K562 (cell line): ENCODE measurements around the gene ZSCAN1. TPM values are rescaled to one million over a fixed set of nuclear protein-coding genes. Genes with fewer than 3 reads are reported as not detected.

Experiments used
- ATAC-seq: fragments of 200-7000 bp; cut with Tn5 transposase; 3 replicates; pipeline ENCODE4 v1.9.1; 2020; ENCODE audit warnings: moderate library complexity
- BruUV-seq: library from RNA; stranded (reverse); fragments of 400-500 nt; replicated peaks from 2 replicates; lab custom pipeline; 2021; lab: Mats Ljungman, UMichigan
- CTCF ChIA-PET: fragments of 300-600 bp; formaldehyde crosslinking; extraction: SDS; loops from one replicate; lab custom pipeline; 2021; ENCODE audit warnings: low intra/inter-chr PET ratio; lab: Yijun Ruan, JAX
- POLR2A ChIA-PET: fragments of 300-600, 350-650 bp; sonication (Branson Sonifier 250); formaldehyde crosslinking; extraction: SDS; loops from one replicate; lab custom pipeline; 2021; ENCODE audit warnings: antibody characterized with exemption, inconsistent platforms; lab: Yijun Ruan, JAX
- DNase-seq, 4 experiments: peaks; one replicate each; pipeline versions ENCODE4 v3.0.0 to v3.0.0-alpha.2; 2011 to 2018; ENCODE audit warnings: low spot score in 3 of 4, mixed read lengths in 3 of 4; ENCODE audit errors: extremely low read depth in 1 of 4
- FAIRE-seq: peaks from 2 replicates; lab custom pipeline; 2011; peaks lifted over from hg19 to GRCh38; lab: Jason Lieb, UNC
- H2AFZ ChIP-seq: 2 replicates; pipeline ENCODE4 v1.6.0; 2011; ENCODE audit warnings: low read depth, low read length, control low read depth, inconsistent platforms
- H3K27ac ChIP-seq: fragments of 200-600 bp; 3 replicates; pipeline ENCODE4 v1.8.0; 2011; ENCODE audit warnings: low read depth, mild to moderate bottlenecking, control low read depth, inconsistent platforms, low read length, moderate library complexity, mixed read lengths; ENCODE audit errors: extremely low read depth
- H3K27me3 ChIP-seq, 2 experiments: fragments of 300-600 bp in 1 of 2; 2 replicates in 1 of 2; 3 replicates in 1 of 2; pipeline versions ENCODE4 v1.6.0 to v1.8.0; 2011; ENCODE audit warnings: inconsistent platforms in 2 of 2, low read length in 2 of 2, mild to moderate bottlenecking in 1 of 2, mixed read lengths in 1 of 2, moderate library complexity in 1 of 2; ENCODE audit not compliant: control insufficient read depth in 2 of 2, insufficient read depth in 2 of 2
- H3K36me3 ChIP-seq: fragments of 300-600 bp; 3 replicates; pipeline ENCODE4 v1.8.0; 2011; ENCODE audit warnings: mild to moderate bottlenecking, low read length, inconsistent platforms; ENCODE audit not compliant: control insufficient read depth, insufficient read depth
- H3K4me1 ChIP-seq, 2 experiments: fragments of 200-600 bp in 1 of 2; replicated peaks in 1 of 2; 2 replicates in 1 of 2; 3 replicates in 1 of 2; pipeline versions ENCODE4 v1.5.1 to v1.8.0; 2011; ENCODE audit warnings: inconsistent platforms in 2 of 2, low read length in 2 of 2, mild to moderate bottlenecking in 1 of 2, mixed read lengths in 1 of 2, moderate library complexity in 1 of 2; ENCODE audit not compliant: control insufficient read depth in 2 of 2, insufficient read depth in 2 of 2
- H3K4me2 ChIP-seq: 2 replicates; pipeline ENCODE4 v1.6.1; 2011; ENCODE audit warnings: low read length, control low read depth, inconsistent platforms, mixed read lengths; ENCODE audit not compliant: insufficient read depth
- H3K4me3 ChIP-seq: fragments of 200-600 bp; sonication (generic), shearing (Covaris generic); 2 replicates; pipeline ENCODE4 v1.5.1; 2016; ENCODE audit warnings: control low read depth, inconsistent platforms
- H3K79me2 ChIP-seq: fragments of 200-600 bp; 3 replicates; pipeline ENCODE4 v1.8.0; 2011; ENCODE audit warnings: low read length, inconsistent platforms; ENCODE audit not compliant: control insufficient read depth, insufficient read depth
- H3K9ac ChIP-seq, 2 experiments: 2 replicates each; pipeline versions ENCODE4 v1.6.0 to v1.6.1; 2011; ENCODE audit warnings: low read depth in 2 of 2, low read length in 2 of 2, control low read depth in 1 of 2, inconsistent platforms in 1 of 2, mild to moderate bottlenecking in 1 of 2, mixed read lengths in 1 of 2; ENCODE audit not compliant: insufficient read depth in 1 of 2
- H3K9me1 ChIP-seq: one replicate; pipeline ENCODE4 v1.6.0; 2011; ENCODE audit warnings: inconsistent platforms, mild to moderate bottlenecking, low read length, moderate library complexity; ENCODE audit not compliant: control insufficient read depth, insufficient read depth
- H3K9me3 ChIP-seq: replicated peaks from 2 replicates; pipeline ENCODE4 v1.5.1; 2011; ENCODE audit warnings: low read depth, low read length, inconsistent platforms; ENCODE audit not compliant: control insufficient read depth, insufficient read depth
- H4K20me1 ChIP-seq: replicated peaks from 2 replicates; pipeline ENCODE4 v1.6.1; 2011; ENCODE audit warnings: low read length, inconsistent platforms, mixed read lengths; ENCODE audit not compliant: control insufficient read depth, insufficient read depth
- ASH1L ChIP-seq: fragments of 450-650 bp; IDR thresholded peaks from 2 replicates; pipeline ENCODE4 v1.6.1; 2018; ENCODE audit warnings: borderline replicate concordance, mild to moderate bottlenecking, low read depth; ENCODE audit not compliant: partially characterized antibody
- ATF3 ChIP-seq, 2 experiments: fragments of 450-650 bp in 1 of 2; sonication (generic) in 1 of 2; formaldehyde crosslinking in 1 of 2; IDR thresholded peaks in 1 of 2; conservative IDR thresholded peaks in 1 of 2; 2 replicates each; pipeline versions ENCODE4 v1.6.1 to v1.8.1; 2016 to 2023; ENCODE audit warnings: mild to moderate bottlenecking in 2 of 2, moderate library complexity in 2 of 2, inconsistent platforms in 1 of 2, missing genetic modification reagents in 1 of 2
- CEBPG ChIP-seq, 3 experiments: fragments of 200-800 bp in 1 of 3; sonication (Bioruptor generic) in 1 of 3; sonication (generic) in 1 of 3; formaldehyde crosslinking in 1 of 3; IDR thresholded peaks in 2 of 3; conservative IDR thresholded peaks in 1 of 3; 2 replicates each; pipeline versions ENCODE4 v1.6.1 to v1.8.0; 2016 to 2022; ENCODE audit warnings: missing compliant biosample characterization in 2 of 3, missing genetic modification characterization in 2 of 3, mild to moderate bottlenecking in 1 of 3, missing genetic modification reagents in 1 of 3
- CHCHD3 ChIP-seq: fragments of 250-450 bp; sonication (Bioruptor Pico); IDR thresholded peaks from 2 replicates; pipeline ENCODE4 v2.1.2; 2022; ENCODE audit warnings: mild to moderate bottlenecking
- GATAD2A ChIP-seq: fragments of 450-650 bp; IDR thresholded peaks from 2 replicates; pipeline ENCODE4 v1.6.1; 2017
- HDAC8 ChIP-seq: fragments of 450-650 bp; IDR thresholded peaks from 2 replicates; pipeline ENCODE4 v1.6.1; 2016; ENCODE audit warnings: mild to moderate bottlenecking, missing genetic modification characterization, moderate library complexity, missing compliant biosample characterization
- NFXL1 ChIP-seq: fragments of 450-650 bp; formaldehyde crosslinking; IDR thresholded peaks from 2 replicates; pipeline ENCODE4 v1.4.0; 2021; ENCODE audit warnings: mild to moderate bottlenecking
- THRB ChIP-seq: fragments of 450-650 bp; formaldehyde crosslinking; conservative IDR thresholded peaks from 2 replicates; pipeline ENCODE4 v1.4.0; 2022; ENCODE audit warnings: mild to moderate bottlenecking, missing genetic modification characterization
- ZFP1 ChIP-seq: fragments of 450-650 bp; formaldehyde crosslinking; IDR thresholded peaks from 2 replicates; pipeline ENCODE4 v1.4.0; 2020; ENCODE audit warnings: mild to moderate bottlenecking, mixed read lengths
- ZNF263 ChIP-seq: sonication (generic); formaldehyde crosslinking; IDR thresholded peaks from 2 replicates; pipeline ENCODE4 v1.8.0; 2022; ENCODE audit warnings: mild to moderate bottlenecking, missing genetic modification reagents, borderline replicate concordance
- WGBS: fragments of 100-300 bp; shearing (Covaris generic); methylation state at CpG from one replicate; pipeline ENCODE4 v1.1.6; 2016; ENCODE audit warnings: low coverage, mixed read lengths; ENCODE audit not compliant: insufficient coverage; ENCODE audit errors: missing lambda C conversion rate; 5-methylcytosine and 5-hydroxymethylcytosine counted together
- in situ Hi-C: fragments of 300-500 bp; cut with MboI; formaldehyde crosslinking; loops from 4 replicates; pipeline ENCODE4 v1.15.0; 2018; ENCODE audit warnings: inconsistent platforms, mixed read lengths
- intact Hi-C: fragments of 100-400 bp; cut with micrococcal nuclease; formaldehyde crosslinking; loops from 2 replicates; pipeline ENCODE4 v1.14.2; 2022
- polyA plus RNA-seq, 8 experiments: library from polyadenylated mRNA; depleted of rRNA in 4 of 8; stranded (reverse) in 5 of 8; unstranded in 3 of 8; fragments of >200 nt; fragmentation: Nextera tagmentation in 2 of 8; fragmentation: Illumina TruSeq in 1 of 8; extraction: Ambion mirVana in 2 of 8; extraction: Trizol in 1 of 8; gene quantifications; 2 replicates each; pipeline versions ENCODE4 v1.2.1 to v1.2.3, GENCODE V29; 2011 to 2014; ENCODE audit warnings: inconsistent platforms in 1 of 8, missing spikeins in 1 of 8
- total RNA-seq, 7 experiments: library from RNA; depleted of rRNA in 6 of 7; stranded (reverse); fragments of >200 nt in 6 of 7; fragmentation: Illumina TruSeq in 2 of 7; extraction: Trizol in 2 of 7; gene quantifications; 2 replicates each; pipeline versions ENCODE4 v1.2.1 to v1.2.3, GENCODE V29; 2011 to 2021; ENCODE audit warnings: low replicate concordance in 1 of 7
- TF ChIP-seq, protein P1 (sequence below): sonication (generic); formaldehyde crosslinking; IDR thresholded peaks from 2 replicates; pipeline ENCODE4 v1.9.0; 2022; ENCODE audit warnings: mild to moderate bottlenecking, missing genetic modification reagents
- TF ChIP-seq, protein P2 (sequence below), 3 experiments: IDR thresholded peaks in 2 of 3; conservative IDR thresholded peaks in 1 of 3; 2 replicates each; pipeline ENCODE4 v1.5.1; 2011 to 2012; ENCODE audit warnings: low read length in 3 of 3, mild to moderate bottlenecking in 3 of 3, control low read depth in 2 of 3, improper control_type of control experiment in 1 of 3, inconsistent platforms in 1 of 3, low read depth in 1 of 3, mixed read lengths in 1 of 3, moderate library complexity in 1 of 3; ENCODE audit not compliant: insufficient read depth in 2 of 3

ZSCAN1 gene
- total and polyA plus RNA-seq, 9 of the 15 experiments (the other 6 are each of a cell fraction or from before 2014, with no cell fraction given), result not detected

- no peaks in the 10 kb centered on the region for H3K9me1 ChIP-seq
- DNase-seq (peak; percentile 37 to 62 (median 58)), ATAC-seq (peak; percentile 73), FAIRE-seq (no peak)
- intact Hi-C loops, result no loop called here
- no peak overlapping the region for H3K27ac ChIP-seq
- no peaks in the 10 kb centered on the region for H4K20me1 ChIP-seq
- WGBS, result 7% methylated on average over 30 of the region's 30 CpGs
- no peak overlapping the region for H2AFZ ChIP-seq
- no peaks in the 10 kb centered on the region for H3K27me3 ChIP-seq
- H3K4me1 ChIP-seq, result no peaks in the 10 kb centered on the region
- CTCF ChIA-PET, result no interaction called here
- in situ Hi-C loops, result loop anchor here (10.0 kb wide), 1 partner anchor 133 kb away; the partner anchor contains the start of gene ZNF329
- no peaks in the 10 kb centered on the region; the same call in 1 of the 2 replicates for H3K9me3 ChIP-seq
- H3K4me3 ChIP-seq, result no peak overlapping the region
- H3K9ac ChIP-seq, result no peak overlapping the region
- no TSS peak for BruUV-seq
- H3K36me3 ChIP-seq, result no peaks in the 10 kb centered on the region
- POLR2A ChIA-PET, result no interaction called here
- H3K79me2 ChIP-seq, result no peaks in the 10 kb centered on the region
- H3K4me2 ChIP-seq, result no peak overlapping the region
- no peak for TF ChIP-seq NFXL1 (CRISPR knock-in tag)
- no peak for TF ChIP-seq HDAC8 (tag)
- TF ChIP-seq CEBPG (CRISPR knock-in tag; IDR thresholded peaks at IDR 0.05), result no peak
- TF ChIP-seq CEBPG (tag; conservative IDR thresholded peaks at IDR 0.05 in 1 of 2, IDR thresholded peaks at IDR 0.05 in 1 of 2), result 0 out of 4 replicates have a peak, but pooled peaks of 1 of the 2 experiments have one; percentile 25
- no peak for TF ChIP-seq ASH1L
- TF ChIP-seq ZFP1 (CRISPR knock-in tag), result no peak
- no peak for TF ChIP-seq CHCHD3 (CRISPR knock-in tag)
- TF ChIP-seq GATAD2A, result no peak
- TF ChIP-seq ZNF263 (CRISPR knock-in tag), result no peak
- 0 out of 2 replicates have a peak, but pooled peaks have one; percentile 35 for TF ChIP-seq ATF3 (IDR thresholded peaks at IDR 0.05)
- no peak for TF ChIP-seq ATF3 (CRISPR knock-in tag; conservative IDR thresholded peaks at IDR 0.05)
- TF ChIP-seq, protein P1, sequence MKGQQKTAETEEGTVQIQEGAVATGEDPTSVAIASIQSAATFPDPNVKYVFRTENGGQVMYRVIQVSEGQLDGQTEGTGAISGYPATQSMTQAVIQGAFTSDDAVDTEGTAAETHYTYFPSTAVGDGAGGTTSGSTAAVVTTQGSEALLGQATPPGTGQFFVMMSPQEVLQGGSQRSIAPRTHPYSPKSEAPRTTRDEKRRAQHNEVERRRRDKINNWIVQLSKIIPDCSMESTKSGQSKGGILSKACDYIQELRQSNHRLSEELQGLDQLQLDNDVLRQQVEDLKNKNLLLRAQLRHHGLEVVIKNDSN (CRISPR knock-in tag), result no peak
- TF ChIP-seq, protein P2, sequence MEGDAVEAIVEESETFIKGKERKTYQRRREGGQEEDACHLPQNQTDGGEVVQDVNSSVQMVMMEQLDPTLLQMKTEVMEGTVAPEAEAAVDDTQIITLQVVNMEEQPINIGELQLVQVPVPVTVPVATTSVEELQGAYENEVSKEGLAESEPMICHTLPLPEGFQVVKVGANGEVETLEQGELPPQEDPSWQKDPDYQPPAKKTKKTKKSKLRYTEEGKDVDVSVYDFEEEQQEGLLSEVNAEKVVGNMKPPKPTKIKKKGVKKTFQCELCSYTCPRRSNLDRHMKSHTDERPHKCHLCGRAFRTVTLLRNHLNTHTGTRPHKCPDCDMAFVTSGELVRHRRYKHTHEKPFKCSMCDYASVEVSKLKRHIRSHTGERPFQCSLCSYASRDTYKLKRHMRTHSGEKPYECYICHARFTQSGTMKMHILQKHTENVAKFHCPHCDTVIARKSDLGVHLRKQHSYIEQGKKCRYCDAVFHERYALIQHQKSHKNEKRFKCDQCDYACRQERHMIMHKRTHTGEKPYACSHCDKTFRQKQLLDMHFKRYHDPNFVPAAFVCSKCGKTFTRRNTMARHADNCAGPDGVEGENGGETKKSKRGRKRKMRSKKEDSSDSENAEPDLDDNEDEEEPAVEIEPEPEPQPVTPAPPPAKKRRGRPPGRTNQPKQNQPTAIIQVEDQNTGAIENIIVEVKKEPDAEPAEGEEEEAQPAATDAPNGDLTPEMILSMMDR (IDR thresholded peaks at IDR 0.05 in 2 of 3, conservative IDR thresholded peaks at IDR 0.05 in 1 of 3; ENCODE audit: insufficient read depth in 2 of 3, low read depth in 1 of 3, low read length in 3 of 3), result peak; percentile 38 to 54 (median 51)
- TF ChIP-seq THRB, result no peak
These were observed 12.1 kb upstream of the ZSCAN1 start for GRCh38 chr19:58021541-58022282.
